Mucosa of rectum (tissue), 2 donors: ENCODE measurements around the gene SSUH2.

Experiments used
- H3K27ac ChIP-seq, 2 donors: one replicate each; pipeline ENCODE4 v1.7.0; 2013; ENCODE audit warnings: inconsistent platforms in 2 of 2, low read depth in 2 of 2, low read length in 2 of 2
- H3K27me3 ChIP-seq, 2 donors: one replicate each; pipeline ENCODE4 v1.7.0; 2013; ENCODE audit warnings: low read length in 2 of 2; ENCODE audit not compliant: control insufficient read depth in 2 of 2, insufficient read depth in 2 of 2
- H3K36me3 ChIP-seq, 2 donors: one replicate each; pipeline ENCODE4 v1.7.0; 2013; ENCODE audit warnings: low read length in 2 of 2; ENCODE audit not compliant: control insufficient read depth in 2 of 2, insufficient read depth in 2 of 2
- H3K4me1 ChIP-seq, 2 donors: one replicate each; pipeline ENCODE4 v1.7.0; 2013; ENCODE audit warnings: low read length in 2 of 2, mild to moderate bottlenecking in 1 of 2; ENCODE audit not compliant: control insufficient read depth in 2 of 2, insufficient read depth in 2 of 2
- H3K4me3 ChIP-seq, 2 donors: one replicate each; pipeline ENCODE4 v1.7.0; 2013; ENCODE audit warnings: low read length in 2 of 2
- H3K9ac ChIP-seq, 2 donors: one replicate each; pipeline ENCODE4 v1.7.0; 2013; ENCODE audit warnings: low read length in 2 of 2, low read depth in 1 of 2, mild to moderate bottlenecking in 1 of 2
- H3K9me3 ChIP-seq, 2 donors: one replicate each; pipeline ENCODE4 v1.7.0; 2013; ENCODE audit warnings: low read length in 2 of 2; ENCODE audit not compliant: control insufficient read depth in 2 of 2
- donor health status: healthy.
- donor health status: Normal muscosa, but diverticular disease.

The SSUH2 gene

DNA sequence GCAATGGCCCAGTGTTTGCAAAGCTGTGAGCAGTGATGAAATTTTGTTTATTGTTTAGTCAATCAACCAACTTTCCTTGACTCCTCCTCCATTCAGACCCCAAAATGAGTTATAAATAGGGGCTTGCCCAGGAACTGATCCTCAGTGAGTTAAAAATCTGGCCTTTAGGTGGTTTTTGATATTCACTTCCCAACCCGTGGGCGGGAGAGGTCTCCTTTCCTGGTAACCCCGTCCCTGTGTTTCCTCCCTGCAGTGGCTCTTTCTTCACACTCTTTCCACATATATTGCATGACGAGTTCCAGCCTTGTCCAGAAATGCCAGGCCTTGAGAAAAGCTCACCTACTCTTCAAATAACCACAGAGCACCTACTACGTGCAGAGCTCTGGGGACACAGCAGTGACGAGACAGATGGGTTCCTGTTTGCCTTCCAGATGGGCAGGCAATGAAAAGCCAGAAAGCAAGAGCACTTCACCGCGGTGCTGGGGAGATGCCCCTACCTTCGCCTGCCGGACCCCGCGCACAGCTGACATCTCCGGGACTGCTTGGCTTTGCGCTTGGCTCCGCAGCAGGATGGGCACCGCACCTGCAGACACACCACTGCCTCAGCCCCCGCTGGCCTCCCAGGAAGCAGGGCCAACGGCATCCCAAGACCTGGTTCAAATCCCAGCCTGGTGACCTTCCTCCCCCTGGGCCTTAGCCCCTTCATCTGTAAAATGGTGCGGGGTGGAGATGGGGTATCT lies 17.2 kb downstream of the SSUH2 start:
- Histone ChIP-seq H3K4me1 (peaks cover 6 to 17% of the 10 kb centered on the region in 2 donors), H3K27ac (no peak overlapping the region), H3K9ac (no peak overlapping the region), H3K27me3 (no peaks in the 10 kb centered on the region), H3K4me3 (no peak overlapping the region), H3K9me3 (no peaks in the 10 kb centered on the region), H3K36me3 (no peaks in the 10 kb centered on the region)

DNA sequence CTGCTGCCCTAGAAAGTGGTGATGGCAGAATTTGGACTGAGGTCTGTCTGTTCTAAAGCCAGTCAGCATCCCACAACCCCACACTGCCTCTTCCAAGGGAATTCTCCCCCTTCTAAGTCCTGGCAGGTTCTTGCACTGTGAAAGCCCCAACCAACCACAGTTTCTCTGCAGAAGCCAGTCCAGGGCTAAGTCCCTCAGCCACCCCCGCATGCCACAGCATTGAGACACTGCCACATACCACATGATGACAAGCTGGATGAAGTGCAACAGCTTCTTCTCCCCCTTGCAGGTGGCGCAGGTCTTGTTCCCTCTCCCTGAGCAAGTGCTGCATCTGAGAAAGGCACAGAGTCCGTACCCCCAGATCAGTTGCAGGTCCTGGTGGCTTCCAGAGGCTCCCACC lies 18.6 kb downstream of the SSUH2 start:
- no peaks in the 10 kb centered on the region for H3K27me3 ChIP-seq
- no peak overlapping the region for H3K27ac ChIP-seq
- peaks cover 6 to 17% of the 10 kb centered on the region in 2 donors for H3K4me1 ChIP-seq
- no peak overlapping the region for H3K9ac ChIP-seq
- H3K4me3 ChIP-seq, result no peak overlapping the region
- no peaks in the 10 kb centered on the region for H3K36me3 ChIP-seq
- no peaks in the 10 kb centered on the region for H3K9me3 ChIP-seq

DNA sequence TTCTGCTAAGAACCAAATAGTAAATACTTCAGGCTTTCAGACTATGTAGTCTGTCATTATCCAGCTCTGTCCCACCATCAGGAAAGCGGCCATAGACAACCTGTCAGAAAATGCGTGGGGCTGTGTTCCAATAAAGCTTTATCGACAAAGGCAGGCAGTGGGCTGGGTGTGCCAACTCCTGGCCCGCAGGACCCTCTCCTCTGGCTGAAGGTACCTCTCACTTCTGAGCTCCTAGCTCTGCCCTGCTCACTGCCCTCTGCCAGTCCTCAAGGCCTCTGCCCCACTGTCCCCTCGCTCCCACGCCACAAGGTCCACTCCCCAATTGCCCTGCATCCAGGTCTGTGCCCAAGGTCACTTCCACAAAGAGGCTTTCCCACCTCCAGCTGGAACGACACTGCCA lies 20.0 kb downstream of the SSUH2 start:
- H3K36me3 ChIP-seq, result no peaks in the 10 kb centered on the region

DNA sequence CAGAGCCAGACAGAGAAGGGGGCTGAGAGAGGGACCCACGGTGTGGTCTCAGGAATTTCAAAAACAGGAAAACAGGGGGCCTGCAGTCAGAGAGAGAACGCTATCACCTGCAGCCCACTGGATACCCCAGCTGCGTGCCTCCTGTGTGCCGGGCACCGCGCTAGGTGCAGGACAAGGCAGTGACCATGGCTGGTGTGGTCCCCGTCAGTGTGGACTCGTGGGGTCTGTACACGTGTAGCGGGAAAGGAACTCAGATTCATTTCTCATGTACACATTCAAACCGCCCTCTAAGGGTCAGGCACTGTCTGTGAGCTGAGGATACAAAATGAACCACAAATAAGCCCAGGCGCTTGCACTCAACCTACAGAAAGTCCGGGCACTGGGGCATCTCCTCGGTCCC lies 20.9 kb downstream of the SSUH2 start:
- Histone ChIP-seq H3K36me3 (no peaks in the 10 kb centered on the region), H3K4me3 (no peak overlapping the region), H3K9me3 (no peaks in the 10 kb centered on the region), H3K27me3 (no peaks in the 10 kb centered on the region), H3K4me1 (peaks cover 0 to 9% of the 10 kb centered on the region in 2 donors), H3K27ac (no peak overlapping the region), H3K9ac (no peak overlapping the region)

More for the DNA sequence above, 20.0 kb downstream of the SSUH2 start:
- Histone ChIP-seq H3K9ac (no peak overlapping the region), H3K9me3 (no peaks in the 10 kb centered on the region), H3K27ac (no peak overlapping the region), H3K4me1 (peaks cover 3 to 14% of the 10 kb centered on the region in 2 donors), H3K4me3 (no peak overlapping the region), H3K27me3 (no peaks in the 10 kb centered on the region)

DNA sequence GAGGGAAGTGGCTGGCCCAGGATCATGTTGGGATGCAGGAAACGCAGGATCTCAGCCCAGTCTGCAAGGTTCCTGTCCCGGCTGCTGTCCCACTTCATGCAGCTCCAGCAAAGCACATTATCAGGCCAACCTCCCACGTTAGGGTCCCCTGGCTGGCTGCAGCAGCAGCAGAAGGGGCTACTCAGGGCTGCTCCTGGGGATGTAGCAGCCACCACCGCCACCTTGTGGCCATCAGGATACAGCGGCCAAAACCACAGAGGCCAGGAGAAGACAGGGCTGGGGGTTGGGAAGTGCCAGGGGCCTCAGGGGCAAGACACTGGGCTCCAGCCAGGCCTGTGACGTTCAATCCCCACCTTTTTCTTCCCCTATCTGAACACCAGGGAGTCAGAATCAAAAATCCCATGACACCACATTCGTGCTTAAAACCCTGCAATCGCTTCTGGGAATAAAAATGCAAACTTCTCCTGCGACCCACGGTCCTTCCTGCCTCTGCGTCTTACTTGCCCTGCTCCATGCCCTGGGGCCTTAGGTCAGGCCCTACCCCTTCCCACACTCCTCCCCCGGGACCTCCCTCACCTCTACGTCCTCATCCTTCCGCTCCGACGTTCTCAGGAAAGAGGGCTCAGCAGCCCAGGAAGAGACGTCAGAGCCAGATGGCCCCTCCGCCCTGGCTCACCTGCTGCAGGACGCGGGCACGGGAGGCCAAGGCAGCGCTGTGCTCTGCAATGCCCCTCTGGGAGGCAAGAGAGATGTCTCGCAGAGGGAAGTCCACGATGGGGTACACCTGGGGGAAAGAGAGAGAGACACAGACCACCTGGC lies 21.5 kb downstream of the SSUH2 start:
- Histone ChIP-seq H3K9me3 (no peaks in the 10 kb centered on the region), H3K27me3 (no peaks in the 10 kb centered on the region), H3K9ac (peak overlapping the region in 1 of 2 donors; percentile 53), H3K4me3 (peak overlapping the region; percentile 48 to 50), H3K4me1 (peaks cover 0 to 9% of the 10 kb centered on the region in 2 donors), H3K27ac (no peak overlapping the region), H3K36me3 (no peaks in the 10 kb centered on the region)

DNA sequence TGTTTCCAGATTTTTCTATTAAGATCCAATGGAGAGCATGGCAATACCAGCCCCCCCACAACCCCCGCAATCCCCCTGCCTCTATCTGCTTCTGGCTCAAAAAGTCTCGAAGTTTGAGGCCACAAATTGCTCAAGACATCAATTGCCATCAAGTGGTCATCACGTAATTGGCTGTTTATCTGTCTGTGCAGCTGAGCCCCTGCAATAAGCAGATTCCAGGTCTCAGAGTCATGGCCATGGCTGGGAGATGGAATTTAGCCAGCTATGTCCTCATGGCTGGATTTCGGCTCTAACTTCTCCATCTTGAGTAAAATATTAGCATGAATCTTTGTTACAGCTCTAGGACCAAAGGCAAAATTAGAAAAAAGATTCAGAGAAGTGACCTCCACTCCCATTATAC lies 22.7 kb downstream of the SSUH2 start:
- Histone ChIP-seq H3K27me3 (no peaks in the 10 kb centered on the region), H3K4me1 (peaks cover 0 to 9% of the 10 kb centered on the region in 2 donors), H3K9me3 (no peaks in the 10 kb centered on the region), H3K27ac (no peak overlapping the region), H3K36me3 (no peaks in the 10 kb centered on the region), H3K9ac (no peak overlapping the region), H3K4me3 (no peak overlapping the region)

DNA sequence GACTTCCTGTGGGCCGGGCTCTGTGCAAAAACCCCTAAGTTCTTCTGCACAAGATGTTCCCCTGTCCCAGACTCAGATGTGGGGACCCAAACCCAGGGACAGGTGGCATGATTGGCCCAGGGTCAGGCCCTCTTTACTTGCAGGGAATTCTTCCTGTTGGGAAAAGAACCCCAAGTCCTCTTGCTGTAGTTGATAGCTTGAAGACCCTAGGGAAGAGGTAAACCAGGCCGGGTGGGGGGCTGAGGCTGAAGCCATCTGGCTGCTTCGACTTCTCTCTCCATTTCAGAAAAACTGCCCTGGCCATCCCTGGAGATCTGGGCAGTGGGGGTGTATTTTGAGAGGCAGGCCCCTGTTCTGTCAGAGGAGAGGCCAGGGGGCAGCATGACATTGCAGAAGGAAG lies 23.5 kb downstream of the SSUH2 start:
- H3K9ac ChIP-seq, result no peak overlapping the region
- no peaks in the 10 kb centered on the region for H3K36me3 ChIP-seq
- no peak overlapping the region for H3K4me3 ChIP-seq
- H3K9me3 ChIP-seq, result no peaks in the 10 kb centered on the region
- H3K27ac ChIP-seq, result no peak overlapping the region
- peaks cover 0 to 9% of the 10 kb centered on the region in 2 donors for H3K4me1 ChIP-seq
- no peaks in the 10 kb centered on the region for H3K27me3 ChIP-seq

DNA sequence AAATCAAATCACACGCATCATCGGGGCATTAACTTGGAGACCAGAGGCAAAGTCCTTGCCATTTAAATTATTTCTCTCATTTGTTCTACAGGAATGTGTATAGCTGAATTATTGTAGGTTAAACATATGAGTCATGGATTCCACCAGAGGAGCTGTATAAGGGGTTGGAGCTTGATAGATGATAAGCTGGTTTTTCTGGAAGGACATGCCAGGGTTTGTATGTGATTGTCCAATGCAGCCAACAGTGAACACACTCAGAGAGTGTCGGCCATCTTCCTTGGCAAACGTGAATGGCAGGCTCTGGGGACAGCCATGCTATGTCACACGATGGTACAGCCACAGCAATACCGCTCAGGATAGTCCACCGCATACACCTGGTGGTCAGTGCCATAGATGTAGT lies 25.1 kb downstream of the SSUH2 start:
- Histone ChIP-seq H3K4me1 (peaks cover 0 to 9% of the 10 kb centered on the region in 2 donors), H3K36me3 (no peaks in the 10 kb centered on the region), H3K27ac (no peak overlapping the region), H3K9ac (no peak overlapping the region), H3K9me3 (no peaks in the 10 kb centered on the region), H3K27me3 (no peaks in the 10 kb centered on the region), H3K4me3 (no peak overlapping the region)

DNA sequence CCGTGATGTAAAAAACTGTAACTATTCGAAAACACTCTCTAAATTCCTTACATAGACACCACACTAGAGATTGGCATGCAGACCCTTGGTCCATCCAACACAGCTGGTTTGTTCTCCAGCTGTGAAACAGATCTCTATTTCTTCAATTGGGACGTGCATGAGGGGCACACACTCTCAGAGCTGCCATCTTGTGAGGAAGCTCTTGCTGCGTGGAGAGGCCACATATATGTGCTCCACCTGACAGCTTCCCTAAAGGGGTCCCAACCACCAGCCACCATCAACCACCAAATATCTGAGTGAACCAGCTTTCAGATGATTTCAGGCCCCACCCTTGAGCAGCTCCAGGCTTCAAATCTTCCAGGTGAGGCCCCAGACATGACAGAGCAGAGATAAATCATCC lies 25.6 kb downstream of the SSUH2 start:
- Histone ChIP-seq H3K36me3 (no peaks in the 10 kb centered on the region), H3K9ac (no peak overlapping the region), H3K4me3 (no peak overlapping the region), H3K9me3 (no peaks in the 10 kb centered on the region), H3K27ac (no peak overlapping the region), H3K27me3 (no peaks in the 10 kb centered on the region), H3K4me1 (peaks cover 0 to 9% of the 10 kb centered on the region in 2 donors)

DNA sequence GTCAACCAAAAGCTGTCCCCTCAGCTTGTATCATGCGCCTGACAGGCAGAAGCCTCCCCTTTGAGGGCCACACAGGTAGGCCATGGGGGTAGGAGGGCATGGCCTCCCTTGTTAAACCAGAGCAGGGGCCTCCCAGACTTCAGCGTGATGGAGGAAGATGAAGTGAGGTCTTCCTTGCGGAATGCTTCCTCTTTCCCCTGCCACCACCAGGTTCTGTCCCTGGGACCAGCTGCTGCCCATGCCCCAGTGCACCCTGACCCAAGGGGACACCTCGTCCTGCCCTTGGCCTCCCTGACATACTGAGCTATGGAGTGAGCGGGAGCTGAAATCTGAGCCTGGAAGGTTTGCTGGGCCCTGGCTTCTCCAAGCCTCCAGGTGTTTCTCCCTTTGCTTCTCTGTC lies 26.7 kb downstream of the SSUH2 start:
- Histone ChIP-seq H3K4me1 (peaks cover 0 to 5% of the 10 kb centered on the region in 2 donors), H3K9ac (no peak overlapping the region), H3K27me3 (no peaks in the 10 kb centered on the region), H3K36me3 (no peaks in the 10 kb centered on the region), H3K9me3 (no peaks in the 10 kb centered on the region), H3K27ac (no peak overlapping the region), H3K4me3 (no peak overlapping the region)
